ENCODE data around the gene SMYD3. TPM values are rescaled to one million over a fixed set of nuclear protein-coding genes. Genes with fewer than 3 reads are reported as not detected.
A peak's percentile ranks its signal among the peaks of the same experiment; 100 is the strongest.

SMYD3 gene
- total and polyA plus RNA-seq, 9 of the 15 experiments (the other 6 are each of a cell fraction or from before 2014, with no cell fraction given): 128 to 440 (median 197) TPM

- TF ChIP-seq, protein P1, sequence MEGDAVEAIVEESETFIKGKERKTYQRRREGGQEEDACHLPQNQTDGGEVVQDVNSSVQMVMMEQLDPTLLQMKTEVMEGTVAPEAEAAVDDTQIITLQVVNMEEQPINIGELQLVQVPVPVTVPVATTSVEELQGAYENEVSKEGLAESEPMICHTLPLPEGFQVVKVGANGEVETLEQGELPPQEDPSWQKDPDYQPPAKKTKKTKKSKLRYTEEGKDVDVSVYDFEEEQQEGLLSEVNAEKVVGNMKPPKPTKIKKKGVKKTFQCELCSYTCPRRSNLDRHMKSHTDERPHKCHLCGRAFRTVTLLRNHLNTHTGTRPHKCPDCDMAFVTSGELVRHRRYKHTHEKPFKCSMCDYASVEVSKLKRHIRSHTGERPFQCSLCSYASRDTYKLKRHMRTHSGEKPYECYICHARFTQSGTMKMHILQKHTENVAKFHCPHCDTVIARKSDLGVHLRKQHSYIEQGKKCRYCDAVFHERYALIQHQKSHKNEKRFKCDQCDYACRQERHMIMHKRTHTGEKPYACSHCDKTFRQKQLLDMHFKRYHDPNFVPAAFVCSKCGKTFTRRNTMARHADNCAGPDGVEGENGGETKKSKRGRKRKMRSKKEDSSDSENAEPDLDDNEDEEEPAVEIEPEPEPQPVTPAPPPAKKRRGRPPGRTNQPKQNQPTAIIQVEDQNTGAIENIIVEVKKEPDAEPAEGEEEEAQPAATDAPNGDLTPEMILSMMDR (IDR thresholded peaks at IDR 0.05 in 2 of 3, conservative IDR thresholded peaks at IDR 0.05 in 1 of 3; ENCODE audit: insufficient read depth in 2 of 3, low read depth in 1 of 3, low read length in 3 of 3): no peak
- no peak for TF ChIP-seq ZNF398 (CRISPR knock-in tag; IDR thresholded peaks at IDR 0.05)
- TF ChIP-seq NBN (IDR thresholded peaks at IDR 0.05; ENCODE audit: low read depth): peak; percentile 73; the same call in 1 of the 2 replicates
- TF ChIP-seq ZBTB2 (IDR thresholded peaks at IDR 0.05): no peak
- TF ChIP-seq ZNF23 (CRISPR knock-in tag; IDR thresholded peaks at IDR 0.05): no peak
- TF ChIP-seq, protein P2, sequence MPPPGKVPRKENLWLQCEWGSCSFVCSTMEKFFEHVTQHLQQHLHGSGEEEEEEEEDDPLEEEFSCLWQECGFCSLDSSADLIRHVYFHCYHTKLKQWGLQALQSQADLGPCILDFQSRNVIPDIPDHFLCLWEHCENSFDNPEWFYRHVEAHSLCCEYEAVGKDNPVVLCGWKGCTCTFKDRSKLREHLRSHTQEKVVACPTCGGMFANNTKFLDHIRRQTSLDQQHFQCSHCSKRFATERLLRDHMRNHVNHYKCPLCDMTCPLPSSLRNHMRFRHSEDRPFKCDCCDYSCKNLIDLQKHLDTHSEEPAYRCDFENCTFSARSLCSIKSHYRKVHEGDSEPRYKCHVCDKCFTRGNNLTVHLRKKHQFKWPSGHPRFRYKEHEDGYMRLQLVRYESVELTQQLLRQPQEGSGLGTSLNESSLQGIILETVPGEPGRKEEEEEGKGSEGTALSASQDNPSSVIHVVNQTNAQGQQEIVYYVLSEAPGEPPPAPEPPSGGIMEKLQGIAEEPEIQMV (tag; conservative IDR thresholded peaks at IDR 0.05; ENCODE audit: low read depth): no peak
- no peak for TF ChIP-seq ZNF41 (CRISPR knock-in tag; conservative IDR thresholded peaks at IDR 0.05)
- no peak for TF ChIP-seq KHSRP (IDR thresholded peaks at IDR 0.05)
- TF ChIP-seq CBFA2T2 (conservative IDR thresholded peaks at IDR 0.05): peak; percentile 55
- TF ChIP-seq SNAPC5 (CRISPR knock-in tag; IDR thresholded peaks at IDR 0.05): no peak
- TF ChIP-seq ZNF318 (IDR thresholded peaks at IDR 0.05; ENCODE audit: borderline replicate concordance in 1 of 2, low read depth in 1 of 2): peak in 1 of 2 experiments; percentile 84; a peak in 1 of 4 replicates
Measured at GRCh38 chr1:246170574-246171261, 336.4 kb downstream of the SMYD3 start (continued).

All from K562 (cell line).